Left lung (tissue), 10 donors: ENCODE data around the gene MEGF8. TPM values are rescaled to one million over a fixed set of nuclear protein-coding genes. Genes with fewer than 3 reads are reported as not detected.
A peak's percentile ranks its signal among the peaks of the same experiment; 100 is the strongest.

Experiments
- ATAC-seq: fragments of 200-7000 bp; cut with Tn5 transposase; one replicate; pipeline ENCODE4 v1.9.1; 2020; ENCODE audit warnings: moderate library complexity
- DNase-seq, 4 donors: peaks; one replicate each; pipeline ENCODE4 v3.0.0-alpha.2; 2013 to 2020
- H3K27ac ChIP-seq, 2 donors: fragments of 200-600 bp; sonication (generic) in 1 of 2; one replicate each; pipeline versions ENCODE4 v1.5.0 to v1.8.0; 2020 to 2021
- H3K27me3 ChIP-seq, 2 donors: fragments of 200-600 bp; sonication (generic) in 1 of 2; one replicate each; pipeline versions ENCODE4 v1.5.0 to v1.8.0; 2020 to 2021
- H3K36me3 ChIP-seq, 2 donors: fragments of 200-600 bp; sonication (generic) in 1 of 2; one replicate each; pipeline versions ENCODE4 v1.5.0 to v1.8.0; 2020 to 2021
- H3K4me1 ChIP-seq, 2 donors: fragments of 200-600 bp; one replicate each; pipeline ENCODE4 v1.8.0; 2021
- H3K4me3 ChIP-seq, 2 donors: fragments of 200-600 bp; sonication (generic) in 1 of 2; one replicate each; pipeline versions ENCODE4 v1.5.0 to v1.8.0; 2020 to 2021; ENCODE audit warnings: mild to moderate bottlenecking in 1 of 2
- H3K9me3 ChIP-seq, 2 donors: fragments of 200-600 bp; sonication (generic) in 1 of 2; one replicate each; pipeline versions ENCODE4 v1.5.0 to v1.8.0; 2020 to 2021
- intact Hi-C, 2 donors: fragments of 100-400 bp; cut with DNase I; formaldehyde crosslinking; loops; one replicate each; pipeline versions ENCODE4 v1.11.2 to v1.14.2; 2022
- polyA plus RNA-seq, 6 donors: library from polyadenylated mRNA; unstranded; fragments of 120-200 nt; gene quantifications; one replicate each; pipeline ENCODE4 v1.2.1, GENCODE V29; 2013; ENCODE audit not compliant: insufficient read length in 6 of 6
- total RNA-seq, 2 donors: library from RNA; stranded (reverse); fragmentation: NEBNext Ultra II Directional; extraction: Animal tissue kit (Norgen Biotek cat#: 25700); gene quantifications; one replicate each; pipeline ENCODE4 v1.2.1, GENCODE V29; 2021
- TF ChIP-seq, protein P1 (sequence below), 2 donors: fragments of 200-600 bp; sonication (generic) in 1 of 2; IDR thresholded peaks; one replicate each; pipeline versions ENCODE4 v1.5.0 to v1.8.0; 2021; ENCODE audit warnings: antibody characterized with exemption in 2 of 2
- donor health status: DM: no; HTN: yes; CAD: no.
- donor health status: DM: no; HTN: no; CAD: no.

Gene MEGF8
- total and polyA plus RNA-seq, 8 donors: 15.7 to 38.9 (median 34.8) TPM

DNA sequence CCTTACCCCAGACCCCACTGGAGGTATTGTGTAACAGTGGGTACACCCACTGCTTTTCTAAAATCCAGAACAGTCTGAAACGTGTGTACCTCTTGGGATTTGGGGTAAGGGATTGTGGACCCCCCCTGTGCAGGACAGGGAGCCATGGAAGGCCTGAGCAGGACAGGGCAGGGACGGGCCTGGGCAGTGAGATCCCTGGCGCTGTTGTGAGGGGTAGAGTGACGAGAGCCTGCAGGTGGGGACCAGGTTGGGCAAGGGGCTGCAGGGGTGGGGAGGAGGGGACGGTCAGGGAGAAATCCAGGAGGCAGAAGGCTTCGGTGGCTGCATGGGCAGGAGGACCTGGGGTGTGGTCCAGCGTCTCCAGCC is 36.1 kb downstream of the MEGF8 start:
- Histone ChIP-seq H3K9me3 (peaks cover 0 to 7% of the 10 kb centered on the region in 2 donors), H3K4me1 (no peaks in the 10 kb centered on the region), H3K27me3 (no peaks in the 10 kb centered on the region), H3K4me3 (no peak overlapping the region), H3K36me3 (peaks cover 0 to 33% of the 10 kb centered on the region in 2 donors), H3K27ac (no peak overlapping the region)
- ATAC-seq (no peak), DNase-seq (no peak)
- TF ChIP-seq, protein P1, sequence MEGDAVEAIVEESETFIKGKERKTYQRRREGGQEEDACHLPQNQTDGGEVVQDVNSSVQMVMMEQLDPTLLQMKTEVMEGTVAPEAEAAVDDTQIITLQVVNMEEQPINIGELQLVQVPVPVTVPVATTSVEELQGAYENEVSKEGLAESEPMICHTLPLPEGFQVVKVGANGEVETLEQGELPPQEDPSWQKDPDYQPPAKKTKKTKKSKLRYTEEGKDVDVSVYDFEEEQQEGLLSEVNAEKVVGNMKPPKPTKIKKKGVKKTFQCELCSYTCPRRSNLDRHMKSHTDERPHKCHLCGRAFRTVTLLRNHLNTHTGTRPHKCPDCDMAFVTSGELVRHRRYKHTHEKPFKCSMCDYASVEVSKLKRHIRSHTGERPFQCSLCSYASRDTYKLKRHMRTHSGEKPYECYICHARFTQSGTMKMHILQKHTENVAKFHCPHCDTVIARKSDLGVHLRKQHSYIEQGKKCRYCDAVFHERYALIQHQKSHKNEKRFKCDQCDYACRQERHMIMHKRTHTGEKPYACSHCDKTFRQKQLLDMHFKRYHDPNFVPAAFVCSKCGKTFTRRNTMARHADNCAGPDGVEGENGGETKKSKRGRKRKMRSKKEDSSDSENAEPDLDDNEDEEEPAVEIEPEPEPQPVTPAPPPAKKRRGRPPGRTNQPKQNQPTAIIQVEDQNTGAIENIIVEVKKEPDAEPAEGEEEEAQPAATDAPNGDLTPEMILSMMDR (IDR thresholded peaks at IDR 0.05): no peak
- intact Hi-C loops: no loop called here

DNA sequence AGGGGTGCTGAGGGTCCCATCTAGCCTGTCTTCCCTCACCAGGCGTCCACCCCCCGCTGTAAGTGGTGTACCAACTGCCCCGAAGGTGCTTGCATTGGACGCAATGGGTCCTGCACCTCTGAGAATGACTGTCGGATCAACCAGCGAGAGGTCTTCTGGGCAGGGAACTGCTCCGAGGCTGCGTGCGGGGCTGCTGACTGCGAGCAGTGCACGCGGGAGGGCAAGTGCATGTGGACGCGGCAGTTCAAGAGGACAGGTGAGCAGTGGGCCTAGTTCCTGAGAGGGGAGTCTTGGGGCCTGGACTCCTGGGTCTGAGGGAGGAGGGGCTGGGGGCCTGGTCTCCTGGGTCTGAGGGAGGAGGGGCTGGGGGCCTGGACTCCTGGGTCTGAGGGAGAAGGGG is 36.9 kb downstream of the MEGF8 start:
- Histone ChIP-seq H3K4me1 (no peaks in the 10 kb centered on the region), H3K27ac (no peak overlapping the region), H3K36me3 (peaks cover 0 to 25% of the 10 kb centered on the region in 2 donors), H3K4me3 (no peak overlapping the region), H3K27me3 (no peaks in the 10 kb centered on the region), H3K9me3 (peaks cover 0 to 7% of the 10 kb centered on the region in 2 donors)
- DNase-seq (no peak), ATAC-seq (no peak)
- TF ChIP-seq, protein P1 (IDR thresholded peaks at IDR 0.05): no peak
- intact Hi-C loops: no loop called here

DNA sequence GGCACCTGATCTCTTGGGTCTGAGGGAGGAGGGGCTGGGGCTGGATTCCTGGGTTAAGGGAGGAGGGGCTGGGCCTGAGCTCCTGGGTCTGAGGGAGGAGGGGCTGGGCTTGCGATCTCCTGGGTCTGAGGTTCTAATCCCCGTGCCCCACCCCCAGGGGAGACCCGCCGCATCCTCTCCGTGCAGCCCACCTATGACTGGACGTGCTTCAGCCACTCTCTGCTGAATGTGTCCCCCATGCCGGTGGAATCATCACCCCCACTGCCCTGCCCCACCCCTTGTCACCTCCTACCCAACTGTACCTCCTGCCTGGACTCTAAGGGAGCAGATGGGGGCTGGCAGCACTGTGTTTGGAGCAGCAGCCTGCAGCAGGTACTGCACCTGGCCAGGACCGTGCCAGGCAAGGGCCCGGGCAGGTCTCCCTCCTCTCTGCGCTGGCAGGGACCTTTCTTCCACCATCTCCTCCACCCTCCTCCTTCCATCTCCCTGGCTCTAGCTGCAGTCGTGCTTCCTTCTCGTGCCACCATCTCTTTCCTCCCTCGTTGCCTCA is 37.5 kb downstream of the MEGF8 start:
- intact Hi-C loops: no loop called here
- no peak overlapping the region for H3K4me3 ChIP-seq
- no peaks in the 10 kb centered on the region for H3K4me1 ChIP-seq
- H3K27ac ChIP-seq: no peak overlapping the region
- H3K27me3 ChIP-seq: no peaks in the 10 kb centered on the region
- TF ChIP-seq, protein P1 (IDR thresholded peaks at IDR 0.05): no peak
- H3K9me3 ChIP-seq: peaks cover 0 to 7% of the 10 kb centered on the region in 2 donors
- no peak for DNase-seq
- no peak for ATAC-seq
- H3K36me3 ChIP-seq: peaks cover 0 to 19% of the 10 kb centered on the region in 2 donors

DNA sequence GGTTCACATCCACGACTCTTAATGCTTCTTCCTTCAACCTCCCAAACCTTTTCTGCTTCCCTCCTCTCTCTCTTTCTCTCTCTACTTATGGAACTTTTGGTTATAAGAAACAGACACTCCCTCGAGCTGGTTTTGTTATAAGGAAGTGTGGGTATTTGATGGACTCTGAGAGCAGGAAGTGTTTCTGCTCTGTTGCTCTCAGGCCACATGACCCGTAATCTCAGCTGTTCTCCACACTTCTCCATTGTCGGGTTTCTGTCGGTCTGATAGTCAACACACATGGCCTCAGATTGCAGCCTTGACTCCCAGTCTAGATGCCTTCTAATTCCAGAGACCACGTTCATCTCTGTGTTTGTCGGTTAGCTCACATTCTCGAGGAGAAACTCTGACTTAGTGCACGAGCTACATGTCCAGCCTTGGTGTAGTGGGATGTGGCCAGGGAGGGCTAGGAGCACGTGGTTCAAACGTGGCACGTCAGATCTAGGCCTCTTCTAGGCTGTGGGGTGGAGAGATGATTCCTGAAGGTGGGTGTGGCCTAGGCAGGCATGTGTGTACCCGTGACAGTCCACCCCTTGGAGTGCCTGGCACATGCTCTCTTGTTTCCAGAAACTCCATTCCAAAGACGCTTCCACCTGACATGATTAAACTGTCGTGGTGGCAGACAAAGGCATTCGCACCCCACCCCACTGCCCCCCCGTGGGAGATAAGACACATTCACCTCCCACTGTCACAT is 38.3 kb downstream of the MEGF8 start:
- H3K4me3 ChIP-seq: no peak overlapping the region
- no peaks in the 10 kb centered on the region for H3K4me1 ChIP-seq
- H3K36me3 ChIP-seq: peaks cover 0 to 15% of the 10 kb centered on the region in 2 donors
- DNase-seq (no peak), ATAC-seq (peak; percentile 39)
- peaks cover 0 to 7% of the 10 kb centered on the region in 2 donors for H3K9me3 ChIP-seq
- TF ChIP-seq, protein P1 (IDR thresholded peaks at IDR 0.05): no peak
- intact Hi-C loops: no loop called here
- H3K27me3 ChIP-seq: no peaks in the 10 kb centered on the region
- H3K27ac ChIP-seq: no peak overlapping the region

DNA sequence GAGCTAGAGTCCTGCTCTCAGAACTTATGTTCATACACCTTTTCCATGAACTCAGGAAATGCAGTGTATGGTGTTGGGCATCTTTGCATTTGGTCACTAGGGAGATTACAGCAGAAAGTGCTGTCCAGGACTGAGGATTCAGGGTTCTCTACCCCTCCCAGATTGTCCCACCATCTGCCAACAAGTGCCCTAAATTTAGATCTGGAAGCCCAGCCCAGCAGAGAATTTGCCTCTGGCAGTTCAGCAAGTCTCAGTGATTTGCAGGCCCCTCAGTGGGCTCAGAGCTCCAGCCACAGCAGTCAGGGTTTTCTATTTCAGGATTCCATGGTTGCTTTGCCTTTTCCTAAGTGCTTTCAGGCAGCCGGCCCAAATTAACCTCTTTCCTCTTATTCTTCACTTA is 41.2 kb downstream of the MEGF8 start:
- TF ChIP-seq, protein P1 (IDR thresholded peaks at IDR 0.05): no peak
- Histone ChIP-seq H3K4me3 (no peak overlapping the region), H3K4me1 (no peaks in the 10 kb centered on the region)

More for the DNA sequence above, 41.2 kb downstream of the MEGF8 start:
- intact Hi-C loops: no loop called here
- no peak for DNase-seq
- no peak overlapping the region for H3K27ac ChIP-seq
- ATAC-seq: no peak
- H3K27me3 ChIP-seq: no peaks in the 10 kb centered on the region
- H3K9me3 ChIP-seq: peaks cover 0 to 7% of the 10 kb centered on the region in 2 donors
- H3K36me3 ChIP-seq: peaks cover 0 to 20% of the 10 kb centered on the region in 2 donors
